Fibroblast of lung (primary cell): ENCODE measurements around the gene ANKRD36C. TPM values are rescaled to one million over a fixed set of nuclear protein-coding genes. Genes with fewer than 3 reads are reported as not detected.
"Not testable (repeated sequence)": the region's sequence is repeated elsewhere in the genome, so short reads cannot be mapped to it uniquely, and the experiment has no call there.

Experiments
- DNase-seq, 2 donors: peaks; one replicate each; pipeline versions ENCODE4 v3.0.0 to v3.0.0-alpha.2; 2010; ENCODE audit warnings: low read depth in 2 of 2
- H2AFZ ChIP-seq: 2 replicates; pipeline ENCODE4 v1.5.1; 2012; ENCODE audit warnings: low read length, control low read depth, inconsistent platforms
- H3K27ac ChIP-seq: 2 replicates; pipeline ENCODE4 v1.5.1; 2011; ENCODE audit warnings: low read length, control low read depth; ENCODE audit not compliant: insufficient read depth
- H3K27me3 ChIP-seq: 2 replicates; pipeline ENCODE4 v1.5.1; 2011; ENCODE audit warnings: mild to moderate bottlenecking, low read length; ENCODE audit not compliant: control insufficient read depth, insufficient read depth
- H3K36me3 ChIP-seq: 2 replicates; pipeline ENCODE4 v1.5.1; 2011; ENCODE audit warnings: low read length; ENCODE audit not compliant: control insufficient read depth, insufficient read depth
- H3K4me1 ChIP-seq: 2 replicates; pipeline ENCODE4 v1.5.1; 2011; ENCODE audit warnings: low read length; ENCODE audit not compliant: control insufficient read depth, insufficient read depth; ENCODE audit errors: extremely low read depth
- H3K4me2 ChIP-seq: 2 replicates; pipeline ENCODE4 v1.5.1; 2011; ENCODE audit warnings: low read length, control low read depth; ENCODE audit not compliant: insufficient read depth; ENCODE audit errors: extremely low read depth
- H3K4me3 ChIP-seq, 4 experiments: fragments of 200-600 bp in 1 of 4; sonication (generic) in 1 of 4; replicated peaks in 1 of 4; 2 replicates each; pipeline ENCODE4 v1.5.1; 2011 to 2016; ENCODE audit warnings: low read length in 4 of 4, low read depth in 3 of 4, mild to moderate bottlenecking in 3 of 4, control low read depth in 2 of 4, inconsistent platforms in 1 of 4, mixed read lengths in 1 of 4; ENCODE audit not compliant: insufficient read depth in 1 of 4; ENCODE audit errors: control extremely low read depth in 1 of 4
- H3K79me2 ChIP-seq: 2 replicates; pipeline ENCODE4 v1.5.1; 2012; ENCODE audit warnings: mild to moderate bottlenecking, low read length, inconsistent platforms; ENCODE audit not compliant: control insufficient read depth, insufficient read depth
- H3K9ac ChIP-seq: 2 replicates; pipeline ENCODE4 v1.5.1; 2011; ENCODE audit warnings: mild to moderate bottlenecking, low read length, control low read depth; ENCODE audit not compliant: insufficient read depth
- H3K9me3 ChIP-seq: 2 replicates; pipeline ENCODE4 v1.5.1; 2012; ENCODE audit warnings: low read depth, low read length; ENCODE audit not compliant: control insufficient read depth, insufficient read depth
- H4K20me1 ChIP-seq: 2 replicates; pipeline ENCODE4 v1.5.1; 2011; ENCODE audit warnings: low read length; ENCODE audit not compliant: control insufficient read depth, insufficient read depth; ENCODE audit errors: extremely low read depth
- polyA plus RNA-seq, 2 donors: library from polyadenylated mRNA; depleted of rRNA in 1 of 2; stranded (reverse) in 1 of 2; unstranded in 1 of 2; fragments of >200 nt; gene quantifications; 2 replicates each; pipeline ENCODE4 v1.2.1, GENCODE V29; 2011 to 2012; ENCODE audit warnings: missing spikeins in 1 of 2
- total RNA-seq: library from RNA; depleted of rRNA; stranded (reverse); fragments of >200 nt; gene quantifications from 2 replicates; pipeline ENCODE4 v1.2.1, GENCODE V29; 2014

ANKRD36C gene
- total and polyA plus RNA-seq, 2 donors (not counting 1 experiment from before 2014, with no cell fraction given), result 3.9 to 32.9 TPM

- not testable (repeated sequence) for H3K27ac ChIP-seq, H3K27me3 ChIP-seq, H2AFZ ChIP-seq, H3K4me1 ChIP-seq, H3K36me3 ChIP-seq, H3K9ac ChIP-seq, H4K20me1 ChIP-seq, H3K4me3 ChIP-seq, DNase-seq, H3K79me2 ChIP-seq, H3K9me3 ChIP-seq, H3K4me2 ChIP-seq
Observed at GRCh38 chr2:95788642-95789041, 203.0 kb downstream of the ANKRD36C start.

Other genes with a start within 250 kb of the ANKRD36C start
- gene GPAT2, start 43.1 kb upstream of the ANKRD36C start, total RNA-seq, result 2.8 and 3.9 TPM in 2 replicates
- gene GPAT2, start 43.1 kb upstream of the ANKRD36C start, polyA plus RNA-seq, result 1.1 and 3.5 TPM in 2 replicates
- gene ADRA2B, start 124.7 kb upstream of the ANKRD36C start, total RNA-seq, result not detected in 2 replicates
- 0.07 TPM in 1 of 2 replicates, not detected in the other for gene ADRA2B, start 124.7 kb upstream of the ANKRD36C start, polyA plus RNA-seq
- gene ASTL, start 146.7 kb upstream of the ANKRD36C start, total RNA-seq, result not detected in 2 replicates
- gene ASTL, start 146.7 kb upstream of the ANKRD36C start, polyA plus RNA-seq, result not detected in 2 replicates
- 0.33 and 1.0 TPM in 2 replicates for gene DUSP2, start 153.6 kb upstream of the ANKRD36C start, total RNA-seq
- gene DUSP2, start 153.6 kb upstream of the ANKRD36C start, polyA plus RNA-seq, result 0.17 and 0.26 TPM in 2 replicates
- 71.7 and 121 TPM in 2 replicates for gene STARD7, start 217.0 kb upstream of the ANKRD36C start, total RNA-seq
- gene STARD7, start 217.0 kb upstream of the ANKRD36C start, polyA plus RNA-seq, result 109 and 114 TPM in 2 replicates